Heart left ventricle (tissue), 16 donors: Measurements from ENCODE around the gene GAD2. TPM values are rescaled to one million over a fixed set of nuclear protein-coding genes. Genes with fewer than 3 reads are reported as not detected.
A peak's percentile ranks its signal among the peaks of the same experiment; 100 is the strongest.

Source experiments
- ATAC-seq, 4 donors: fragments of 200-7000 bp; cut with Tn5 transposase; one replicate each; pipeline ENCODE4 v1.9.1; 2020 to 2022; ENCODE audit warnings: moderate library complexity in 4 of 4, mild to moderate bottlenecking in 3 of 4, moderate number of reproducible peaks in 1 of 4
- DNase-seq, 5 donors: peaks; one replicate each; pipeline ENCODE4 v3.0.0-alpha.2; 2020
- H3K27ac ChIP-seq, 12 donors: fragments of 200-600 bp; sonication (generic) in 4 of 12; one replicate each; pipeline versions ENCODE4 v1.5.0 to v1.8.0; 2016 to 2022; ENCODE audit warnings: mild to moderate bottlenecking in 2 of 12
- H3K27me3 ChIP-seq, 9 donors: fragments of 200-600 bp; sonication (generic) in 2 of 9; one replicate each; pipeline versions ENCODE4 v1.5.1 to v1.8.0; 2016 to 2022; ENCODE audit warnings: mild to moderate bottlenecking in 3 of 9
- H3K36me3 ChIP-seq, 9 donors: fragments of 200-600 bp; sonication (generic) in 2 of 9; one replicate each; pipeline versions ENCODE4 v1.5.0 to v1.8.0; 2018 to 2022; ENCODE audit warnings: mild to moderate bottlenecking in 2 of 9
- H3K4me1 ChIP-seq, 12 donors: fragments of 200-600 bp; sonication (generic) in 4 of 12; one replicate each; pipeline versions ENCODE4 v1.5.0 to v1.8.0; 2016 to 2022; ENCODE audit warnings: mild to moderate bottlenecking in 3 of 12
- H3K4me3 ChIP-seq, 12 donors: fragments of 200-600 bp; sonication (generic) in 4 of 12; one replicate each; pipeline versions ENCODE4 v1.5.0 to v1.8.0; 2017 to 2022; ENCODE audit warnings: mild to moderate bottlenecking in 9 of 12, moderate library complexity in 4 of 12
- H3K9me3 ChIP-seq, 12 donors: fragments of 200-600 bp; sonication (generic) in 4 of 12; one replicate each; pipeline versions ENCODE4 v1.5.0 to v1.8.0; 2016 to 2022; ENCODE audit warnings: mild to moderate bottlenecking in 1 of 12
- POLR2A ChIP-seq, 2 donors: fragments of 450-650 bp; IDR thresholded peaks; one replicate each; pipeline ENCODE4 v1.6.1; 2017; ENCODE audit warnings: antibody characterized with exemption in 2 of 2, mild to moderate bottlenecking in 2 of 2, moderate library complexity in 2 of 2
- WGBS, 4 donors: extraction: QIAGEN DNeasy Blood & Tissue Kit in 2 of 4; methylation state at CpG; one replicate each; pipeline versions ENCODE4 v1.1.5 to v1.1.7; 2013 to 2018; 5-methylcytosine and 5-hydroxymethylcytosine counted together
- intact Hi-C, 10 donors: fragments of 100-400 bp; cut with DNase I; formaldehyde crosslinking; loops; one replicate each; pipeline versions ENCODE4 v1.11.1 to v1.14.2; 2022
- polyA plus RNA-seq, 2 donors: library from polyadenylated mRNA; stranded (reverse); fragments of 200-250 nt; gene quantifications; one replicate each; pipeline ENCODE4 v1.2.3, GENCODE V29; 2013
- total RNA-seq, 9 donors: library from RNA; depleted of rRNA in 2 of 9; stranded (reverse); fragments of >200 nt in 2 of 9; fragmentation: NEBNext Ultra II Directional in 3 of 9; extraction: Animal tissue kit (Norgen Biotek cat#: 25700) in 3 of 9; gene quantifications; one replicate each; pipeline versions ENCODE4 v1.1.0 to v1.2.4, GENCODE V29; 2016 to 2023
- TF ChIP-seq, protein P1 (sequence below), 12 donors: fragments of 200-600 bp; sonication (generic) in 4 of 12; IDR thresholded peaks; one replicate each; pipeline versions ENCODE4 v1.5.0 to v1.8.0; 2018 to 2022; ENCODE audit warnings: antibody characterized with exemption in 12 of 12, mild to moderate bottlenecking in 5 of 12
- donor health status: ischemic (EF 13 %, LVEDD 7.1; RV severe dilation, severe dysfunction).
- donor health status: healthy with polysubstance abuse.
- donor health status: DM: no; HTN: yes; CAD: no.
- donor health status: DM: no; HTN: no; CAD: no.
- donor health status: ischemic (EF 25% LVEDD 6.9; RV normal size, moderate dysfunction).
- donor health status: ischemic (EF 25% LVEDD 5.7; RV mildly dilated, moderate dysfunction).
- donor health status: healthy.
- donor health status: DM: yes; HTN: yes; CAD: no.
- donor health status: ischemic (EF 35%, LVEDD 5.7; RV mildly dilated, moderate dysfunction).
- donor health status: nonischemic (EF 11% LVEDD 7.7; RV severe dilation, severe dysfunction).
- donor health status: DM: yes; HTN: yes; CAD: no.
- donor health status: PGD.
- donor health status: ischemic (EF 29% LVEDD 5.4; RV normal size, mild dysfunction).
- donor health status: nonischemic (EF 23%, LVEDD 6.1; RV moderate dilation, normal function).

Gene GAD2
- total and polyA plus RNA-seq, 11 donors = not detected

DNA sequence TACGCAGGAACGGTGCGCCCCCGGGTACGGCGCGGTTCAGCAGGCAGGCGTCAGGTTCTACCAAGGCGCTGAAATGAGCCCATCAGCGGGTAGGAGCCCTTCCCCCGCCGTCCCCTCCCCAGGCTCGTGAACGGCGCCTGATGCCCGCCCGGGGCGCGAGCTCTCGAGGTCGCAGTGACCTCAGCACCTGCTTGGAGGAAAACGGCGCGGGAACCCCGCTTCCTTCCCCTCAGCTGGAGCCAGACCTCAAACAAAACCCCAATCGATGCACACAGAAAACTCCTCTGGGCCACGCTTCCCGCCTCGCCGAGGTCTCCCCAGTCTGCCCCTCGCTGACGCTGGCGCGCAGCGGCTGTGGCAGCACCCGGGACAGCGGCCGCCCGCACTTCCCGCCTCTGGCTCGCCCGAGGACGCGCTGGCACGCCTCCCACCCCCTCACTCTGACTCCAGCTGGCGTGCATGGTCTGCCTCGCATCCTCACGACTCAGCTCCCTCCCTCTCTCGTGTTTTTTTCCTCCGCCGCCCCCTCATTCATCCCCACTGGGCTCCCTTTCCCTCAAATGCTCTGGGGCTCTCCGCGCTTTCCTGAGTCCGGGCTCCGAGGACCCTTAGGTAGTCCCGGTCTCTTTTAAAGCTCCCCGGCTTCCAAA lies 514 bp upstream of the GAD2 start:
- TF ChIP-seq, protein P1, sequence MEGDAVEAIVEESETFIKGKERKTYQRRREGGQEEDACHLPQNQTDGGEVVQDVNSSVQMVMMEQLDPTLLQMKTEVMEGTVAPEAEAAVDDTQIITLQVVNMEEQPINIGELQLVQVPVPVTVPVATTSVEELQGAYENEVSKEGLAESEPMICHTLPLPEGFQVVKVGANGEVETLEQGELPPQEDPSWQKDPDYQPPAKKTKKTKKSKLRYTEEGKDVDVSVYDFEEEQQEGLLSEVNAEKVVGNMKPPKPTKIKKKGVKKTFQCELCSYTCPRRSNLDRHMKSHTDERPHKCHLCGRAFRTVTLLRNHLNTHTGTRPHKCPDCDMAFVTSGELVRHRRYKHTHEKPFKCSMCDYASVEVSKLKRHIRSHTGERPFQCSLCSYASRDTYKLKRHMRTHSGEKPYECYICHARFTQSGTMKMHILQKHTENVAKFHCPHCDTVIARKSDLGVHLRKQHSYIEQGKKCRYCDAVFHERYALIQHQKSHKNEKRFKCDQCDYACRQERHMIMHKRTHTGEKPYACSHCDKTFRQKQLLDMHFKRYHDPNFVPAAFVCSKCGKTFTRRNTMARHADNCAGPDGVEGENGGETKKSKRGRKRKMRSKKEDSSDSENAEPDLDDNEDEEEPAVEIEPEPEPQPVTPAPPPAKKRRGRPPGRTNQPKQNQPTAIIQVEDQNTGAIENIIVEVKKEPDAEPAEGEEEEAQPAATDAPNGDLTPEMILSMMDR (IDR thresholded peaks at IDR 0.05) = no peak
- no peak for TF ChIP-seq POLR2A (IDR thresholded peaks at IDR 0.05)
- Histone ChIP-seq H3K36me3 (no peaks in the 10 kb centered on the region), H3K4me3 (peak overlapping the region in 2 of 12 donors; percentile 5 to 12), H3K4me1 (peaks cover 0 to 30% (median 13%) of the 10 kb centered on the region in 12 donors), H3K27ac (no peak overlapping the region), H3K27me3 (peaks cover 48 to 99% (median 96%) of the 10 kb centered on the region in 9 donors), H3K9me3 (no peaks in the 10 kb centered on the region)
- intact Hi-C loops = no loop called here
- ATAC-seq (peak in 3 of 4 donors; percentile 63 to 71 (median 69)), DNase-seq (peak in 2 of 5 donors; percentile 26 to 27)
- 1 to 2% (median 1%) methylated on average over 37 to 57 of the region's 57 CpGs for WGBS, 4 donors

DNA sequence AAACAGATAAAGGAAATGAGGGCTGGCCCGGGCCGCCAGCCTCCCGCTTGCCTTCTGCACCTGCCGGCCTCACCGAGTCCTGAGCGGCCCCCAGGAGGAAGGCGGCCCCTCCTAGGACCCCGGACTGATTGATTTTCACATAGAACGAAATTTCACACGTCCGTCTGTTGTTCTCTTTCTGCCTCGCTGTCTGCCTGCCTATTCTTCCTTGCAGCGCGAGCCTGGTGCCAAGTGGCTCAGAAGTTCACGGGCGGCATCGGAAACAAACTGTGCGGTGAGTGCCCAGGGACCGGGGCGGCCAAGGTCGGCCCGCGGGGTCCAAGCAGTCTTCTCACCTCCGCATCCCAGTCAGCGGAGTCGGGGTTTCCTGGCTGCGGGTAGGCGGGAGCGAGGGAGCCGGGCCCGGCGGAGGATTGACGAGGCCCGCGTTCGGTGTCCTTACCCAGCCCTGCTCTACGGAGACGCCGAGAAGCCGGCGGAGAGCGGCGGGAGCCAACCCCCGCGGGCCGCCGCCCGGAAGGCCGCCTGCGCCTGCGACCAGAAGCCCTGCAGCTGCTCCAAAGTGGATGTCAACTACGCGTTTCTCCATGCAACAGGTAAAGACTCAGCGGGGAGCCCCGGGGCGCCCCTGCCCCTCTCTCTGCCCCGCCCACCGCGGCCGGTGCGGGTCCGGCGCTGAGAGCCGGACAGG lies 967 bp downstream of the GAD2 start:
- Histone ChIP-seq H3K4me3 (peak overlapping the region in 1 of 12 donors; percentile 4), H3K9me3 (no peaks in the 10 kb centered on the region), H3K4me1 (peaks cover 0 to 30% (median 13%) of the 10 kb centered on the region in 12 donors), H3K27me3 (peaks cover 41 to 99% (median 93%) of the 10 kb centered on the region in 9 donors), H3K27ac (no peak overlapping the region), H3K36me3 (no peaks in the 10 kb centered on the region)
- intact Hi-C loops = no loop called here
- DNase-seq (no peak), ATAC-seq (no peak)
- 1 to 2% (median 1%) methylated on average over 39 to 64 of the region's 64 CpGs for WGBS, 4 donors
- TF ChIP-seq, protein P1 (IDR thresholded peaks at IDR 0.05) = no peak

DNA sequence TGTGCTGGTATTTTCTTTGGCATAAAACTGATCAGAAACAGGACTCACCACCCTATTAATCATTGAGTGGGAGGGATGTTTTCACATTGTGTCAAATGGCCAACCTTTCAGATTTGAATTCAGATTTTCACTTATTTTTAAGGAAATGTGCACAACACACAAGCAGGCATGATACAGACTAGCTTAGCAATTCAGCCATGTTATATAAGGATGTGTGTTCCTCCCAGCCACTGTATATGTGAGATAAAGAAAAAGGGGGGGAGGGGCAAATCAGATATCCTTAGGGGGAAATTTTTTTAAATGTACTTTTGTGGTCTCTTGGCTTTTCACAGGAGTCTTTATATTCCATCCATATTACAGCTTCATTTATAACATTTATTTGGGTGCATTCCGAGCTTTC lies 3.1 kb downstream of the GAD2 start:
- 46 to 68% (median 50%) methylated on average over 1 of the region's 1 CpG for WGBS, 4 donors
- intact Hi-C loops = no loop called here
- Histone ChIP-seq H3K9me3 (no peaks in the 10 kb centered on the region), H3K27me3 (peaks cover 30 to 98% (median 76%) of the 10 kb centered on the region in 9 donors), H3K36me3 (no peaks in the 10 kb centered on the region), H3K4me1 (peaks cover 0 to 30% (median 13%) of the 10 kb centered on the region in 12 donors), H3K27ac (no peak overlapping the region), H3K4me3 (no peak overlapping the region)
- TF ChIP-seq, protein P1 (IDR thresholded peaks at IDR 0.05) = no peak
- TF ChIP-seq POLR2A (IDR thresholded peaks at IDR 0.05) = no peak
- ATAC-seq (no peak), DNase-seq (no peak)

DNA sequence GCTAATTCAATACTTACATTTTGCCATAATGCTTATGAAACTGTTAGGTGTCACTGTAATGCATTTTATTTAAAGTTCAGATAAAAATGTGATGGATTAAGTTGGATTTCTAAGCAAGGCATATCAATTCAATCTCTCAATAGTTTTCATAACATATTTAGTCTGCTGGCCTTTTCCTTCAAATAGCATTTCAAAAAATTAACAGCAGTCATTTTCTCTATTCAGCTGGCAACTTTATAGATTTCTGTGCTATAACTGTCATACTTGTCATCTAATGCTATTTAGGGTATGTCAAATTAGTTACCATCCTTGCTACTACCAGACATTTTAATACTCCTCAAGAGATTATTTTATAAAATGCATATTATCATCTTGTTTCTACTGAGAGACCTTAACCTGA lies 4.3 kb downstream of the GAD2 start:
- Histone ChIP-seq H3K4me3 (no peak overlapping the region), H3K4me1 (peaks cover 0 to 19% (median 10%) of the 10 kb centered on the region in 12 donors), H3K27ac (no peak overlapping the region), H3K27me3 (peaks cover 23 to 95% (median 63%) of the 10 kb centered on the region in 9 donors), H3K9me3 (no peaks in the 10 kb centered on the region), H3K36me3 (no peaks in the 10 kb centered on the region)
- DNase-seq (no peak), ATAC-seq (no peak)
- TF ChIP-seq, protein P1 (IDR thresholded peaks at IDR 0.05) = no peak
- TF ChIP-seq POLR2A (IDR thresholded peaks at IDR 0.05) = no peak
- intact Hi-C loops = no loop called here
